Astrocyte (in vitro differentiated cells and primary cell): Measurements from ENCODE around the gene OR11H7. TPM values are rescaled to one million over a fixed set of nuclear protein-coding genes. Genes with fewer than 3 reads are reported as not detected.
"Not testable (repeated sequence)": the region's sequence is repeated elsewhere in the genome, so short reads cannot be mapped to it uniquely, and the experiment has no call there.

Source experiments
- DNase-seq: peaks from one replicate; pipeline ENCODE4 v3.0.0-alpha.2; 2010; ENCODE audit warnings: low read depth
- FAIRE-seq: peaks from 2 replicates; lab custom pipeline; 2011; peaks lifted over from hg19 to GRCh38; lab: Jason Lieb, UNC
- H2AFZ ChIP-seq: 2 replicates; pipeline ENCODE4 v1.6.0; 2012; ENCODE audit warnings: low read depth, low read length, inconsistent platforms
- H3K27ac ChIP-seq: 2 replicates; pipeline ENCODE4 v1.5.1; 2011; ENCODE audit warnings: low read depth, low read length, inconsistent platforms
- H3K27me3 ChIP-seq: 2 replicates; pipeline ENCODE4 v1.6.0; 2011; ENCODE audit warnings: low read length, inconsistent platforms; ENCODE audit not compliant: insufficient read depth
- H3K36me3 ChIP-seq: 2 replicates; pipeline ENCODE4 v1.5.1; 2011; ENCODE audit warnings: low read length, inconsistent platforms; ENCODE audit not compliant: insufficient read depth
- H3K4me1 ChIP-seq: 2 replicates; pipeline ENCODE4 v1.5.1; 2011; ENCODE audit warnings: low read length, inconsistent platforms; ENCODE audit not compliant: insufficient read depth
- H3K4me2 ChIP-seq: 2 replicates; pipeline ENCODE4 v1.6.0; 2012; ENCODE audit warnings: low read length, inconsistent platforms
- H3K4me3 ChIP-seq: 2 replicates; pipeline ENCODE4 v1.5.1; 2011; ENCODE audit warnings: low read depth, mild to moderate bottlenecking, low read length, inconsistent platforms; ENCODE audit not compliant: insufficient read depth
- H3K79me2 ChIP-seq: 2 replicates; pipeline ENCODE4 v1.6.0; 2012; ENCODE audit warnings: mild to moderate bottlenecking, low read length, inconsistent platforms; ENCODE audit not compliant: insufficient read depth
- H3K9ac ChIP-seq: 2 replicates; pipeline ENCODE4 v1.6.0; 2012; ENCODE audit warnings: mild to moderate bottlenecking, low read length, inconsistent platforms
- H3K9me3 ChIP-seq: 2 replicates; pipeline ENCODE4 v1.5.1; 2012; ENCODE audit warnings: low read depth, mild to moderate bottlenecking, low read length, inconsistent platforms; ENCODE audit not compliant: insufficient read depth
- H4K20me1 ChIP-seq: 2 replicates; pipeline ENCODE4 v1.6.0; 2012; ENCODE audit warnings: low read length, inconsistent platforms; ENCODE audit not compliant: insufficient read depth
- H3K27ac Mint-ChIP-seq: one replicate; pipeline ENCODE4 v1.8.0; 2021; ENCODE audit warnings: mild to moderate bottlenecking, mixed read lengths; ENCODE audit not compliant: unreplicated experiment
- H3K27me3 Mint-ChIP-seq: one replicate; pipeline ENCODE4 v1.8.0; 2021; ENCODE audit warnings: low read depth, mixed read lengths; ENCODE audit not compliant: unreplicated experiment
- H3K36me3 Mint-ChIP-seq: one replicate; pipeline ENCODE4 v1.8.0; 2021; ENCODE audit warnings: low read depth, mixed read lengths; ENCODE audit not compliant: unreplicated experiment
- H3K4me1 Mint-ChIP-seq: one replicate; pipeline ENCODE4 v1.8.0; 2021; ENCODE audit warnings: low read depth, mixed read lengths; ENCODE audit not compliant: unreplicated experiment
- H3K4me3 Mint-ChIP-seq: one replicate; pipeline ENCODE4 v1.8.0; 2021; ENCODE audit warnings: mild to moderate bottlenecking, moderate library complexity, mixed read lengths; ENCODE audit not compliant: unreplicated experiment
- H3K9me3 Mint-ChIP-seq: one replicate; pipeline ENCODE4 v1.8.0; 2021; ENCODE audit warnings: mild to moderate bottlenecking, mixed read lengths; ENCODE audit not compliant: unreplicated experiment
- CTCF ChIP-seq: IDR thresholded peaks from 2 replicates; pipeline ENCODE4 v1.5.1; 2011; ENCODE audit warnings: low read depth, mild to moderate bottlenecking, inconsistent platforms, low read length, moderate library complexity; ENCODE audit not compliant: insufficient read depth
- EZH2 ChIP-seq: IDR thresholded peaks from 2 replicates; pipeline ENCODE4 v1.6.1; 2012; ENCODE audit warnings: mild to moderate bottlenecking, low read length, inconsistent platforms; ENCODE audit not compliant: insufficient read depth
- total RNA-seq: library from RNA; stranded (reverse); gene quantifications from 2 replicates; pipeline ENCODE4 v1.2.1, GENCODE V29; 2021

Gene OR11H7
- total RNA-seq, 1 donor from 2014 or later, result not detected

- H3K27me3 ChIP-seq, result no peaks in the 10 kb centered on the region
- H2AFZ ChIP-seq, result peak overlapping the region; percentile 39
- H3K27ac ChIP-seq, result no peak overlapping the region
- Mint-ChIP-seq H3K4me3 (no peak overlapping the region), H3K27me3 (no peaks in the 10 kb centered on the region), H3K4me1 (peaks cover 10% of the 10 kb centered on the region), H3K36me3 (no peaks in the 10 kb centered on the region), H3K9me3 (no peaks in the 10 kb centered on the region), H3K27ac (peak overlapping the region; percentile 92)
- TF ChIP-seq EZH2 (no peak), CTCF (no peak)
- H3K9ac ChIP-seq, result no peak overlapping the region
- H3K79me2 ChIP-seq, result no peaks in the 10 kb centered on the region
- H3K4me2 ChIP-seq, result peak overlapping the region; percentile 8
- no peak overlapping the region for H3K4me3 ChIP-seq
- H3K9me3 ChIP-seq, result no peaks in the 10 kb centered on the region
- H4K20me1 ChIP-seq, result no peaks in the 10 kb centered on the region
- peaks cover 6% of the 10 kb centered on the region for H3K4me1 ChIP-seq
- no peaks in the 10 kb centered on the region for H3K36me3 ChIP-seq
- FAIRE-seq (peak; percentile 20), DNase-seq (peak; percentile 0)
Measured at GRCh38 chr14:20262642-20263128, 33.9 kb downstream of the OR11H7 start.

GRCh38 chr14:20264361-20264760, 35.6 kb downstream of the OR11H7 start:
- not testable (repeated sequence) for H3K4me3 Mint-ChIP-seq, H3K4me2 ChIP-seq, H3K9ac ChIP-seq, H3K36me3 Mint-ChIP-seq, FAIRE-seq, H3K4me1 ChIP-seq, H3K27ac Mint-ChIP-seq, H3K36me3 ChIP-seq, H3K9me3 Mint-ChIP-seq, H2AFZ ChIP-seq, H3K27ac ChIP-seq, H3K4me3 ChIP-seq, DNase-seq, H3K79me2 ChIP-seq, H3K27me3 ChIP-seq, H3K9me3 ChIP-seq, H3K27me3 Mint-ChIP-seq, H4K20me1 ChIP-seq
- H3K4me1 Mint-ChIP-seq, result peaks cover 10% of the 10 kb centered on the region

DNA sequence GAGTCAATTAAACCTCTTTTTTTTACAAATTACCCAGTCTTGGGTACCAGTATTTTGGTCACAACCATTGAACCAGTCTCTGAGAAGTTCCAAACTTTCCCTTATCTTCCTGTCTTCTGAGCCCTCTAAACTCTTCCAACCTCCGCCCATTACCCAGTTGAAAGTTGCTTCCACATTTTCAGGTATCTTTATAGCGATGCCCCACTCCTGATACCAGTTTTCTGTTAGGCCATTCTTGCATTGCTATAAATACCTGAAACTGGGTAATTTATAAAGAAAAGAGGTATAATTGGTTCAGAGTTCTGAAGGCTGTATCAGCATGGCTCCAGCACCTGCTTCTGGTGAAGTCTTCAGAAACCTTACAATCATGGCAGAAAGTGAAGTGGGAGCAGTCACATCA, 45.3 kb downstream of the OR11H7 start:
- no peak for DNase-seq
- Histone ChIP-seq H2AFZ (no peak overlapping the region), H3K4me1 (no peaks in the 10 kb centered on the region), H3K4me3 (no peak overlapping the region), H3K36me3 (no peaks in the 10 kb centered on the region), H3K27ac (no peak overlapping the region), H3K4me2 (no peak overlapping the region), H4K20me1 (no peaks in the 10 kb centered on the region), H3K9ac (no peak overlapping the region), H3K27me3 (no peaks in the 10 kb centered on the region), H3K9me3 (peaks cover 3% of the 10 kb centered on the region), H3K79me2 (no peaks in the 10 kb centered on the region)
- no peak for FAIRE-seq
- peaks cover 8% of the 10 kb centered on the region for H3K9me3 Mint-ChIP-seq
- H3K27me3 Mint-ChIP-seq, result no peaks in the 10 kb centered on the region
- H3K4me1 Mint-ChIP-seq, result peaks cover 6% of the 10 kb centered on the region
- no peak for TF ChIP-seq CTCF
- no peak for TF ChIP-seq EZH2
- peaks cover 31% of the 10 kb centered on the region for H3K36me3 Mint-ChIP-seq
- H3K4me3 Mint-ChIP-seq, result no peak overlapping the region
- no peak overlapping the region for H3K27ac Mint-ChIP-seq
